Measurements from ENCODE around the gene KCNIP4. TPM values are rescaled to one million over a fixed set of nuclear protein-coding genes. Genes with fewer than 3 reads are reported as not detected.

KCNIP4 gene
- total RNA-seq, 1 donor from 2014 or later: not detected

GRCh38 chr4:21454831-21455230, 493.7 kb downstream of the KCNIP4 start:
- intact Hi-C loops (cut with DNase I): no loop called here
- ATAC-seq (no peak), DNase-seq (ENCODE audit: missing footprints) (no peak)

GRCh38 chr4:21454201-21454600, 494.4 kb downstream of the KCNIP4 start:
- ATAC-seq: no peak
- DNase-seq (ENCODE audit: missing footprints): no peak
- intact Hi-C loops (cut with DNase I): no loop called here

DNA sequence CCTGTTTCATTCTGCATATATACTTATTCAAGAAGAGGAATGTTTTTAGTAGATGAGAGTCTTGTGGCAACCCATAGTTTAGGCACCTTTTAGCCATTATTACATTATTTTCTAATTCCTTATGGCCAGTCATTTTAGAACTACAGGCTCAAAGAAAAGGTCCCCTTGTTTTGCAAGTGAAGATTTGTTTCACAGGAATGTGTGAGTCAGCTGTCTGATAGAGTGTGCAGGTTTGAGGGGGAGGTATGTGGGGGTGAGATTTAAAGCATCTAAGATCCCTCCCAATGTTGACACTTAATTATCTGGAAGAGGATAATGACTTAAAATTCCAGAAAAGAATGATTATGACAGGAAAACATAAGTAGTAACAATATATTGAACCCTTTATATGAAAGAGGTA, 495.6 kb downstream of the KCNIP4 start:
- no peak for DNase-seq (ENCODE audit: missing footprints)
- ATAC-seq: no peak
- intact Hi-C loops (cut with DNase I): no loop called here

DNA sequence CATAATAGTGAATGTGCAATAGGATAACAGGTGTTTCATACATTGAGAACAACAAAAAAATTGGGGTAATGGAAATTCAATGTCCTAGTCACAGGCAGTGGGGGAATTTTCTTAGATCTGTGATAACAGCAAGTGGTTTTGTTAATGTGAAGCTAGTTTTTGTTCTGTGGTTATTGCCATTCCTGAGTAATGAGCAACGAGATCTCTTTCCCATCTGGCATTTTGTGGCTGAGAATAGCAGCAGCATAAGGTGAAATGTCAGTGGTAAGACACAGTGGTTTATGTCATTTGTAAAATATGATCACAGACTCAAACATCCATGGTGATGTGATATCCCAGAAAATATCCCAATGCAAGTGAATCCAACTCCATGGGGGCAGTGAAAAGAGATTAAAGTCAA, 497.5 kb downstream of the KCNIP4 start:
- intact Hi-C loops (cut with DNase I): no loop called here
- ATAC-seq: no peak
- DNase-seq (ENCODE audit: missing footprints): no peak

DNA sequence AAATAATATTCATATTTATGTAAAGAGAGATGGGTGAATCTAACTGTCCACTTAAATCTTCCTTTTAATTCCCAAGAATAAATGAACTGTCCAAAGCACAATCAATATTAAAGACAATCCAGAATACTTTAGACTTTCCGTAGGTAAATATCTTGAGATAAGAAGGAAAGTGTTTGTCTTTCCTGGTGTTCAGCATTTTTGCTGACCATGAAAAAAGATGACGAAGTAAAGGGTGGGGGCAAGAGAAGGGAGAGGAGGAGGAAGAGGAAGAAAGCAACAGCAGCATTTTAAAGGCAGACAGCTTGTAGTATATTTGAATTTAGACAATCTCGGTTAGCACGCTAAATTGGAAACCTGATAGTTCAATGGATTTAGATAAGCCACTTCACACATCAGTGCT, 498.2 kb downstream of the KCNIP4 start:
- intact Hi-C loops (cut with DNase I): no loop called here
- ATAC-seq: no peak

DNA sequence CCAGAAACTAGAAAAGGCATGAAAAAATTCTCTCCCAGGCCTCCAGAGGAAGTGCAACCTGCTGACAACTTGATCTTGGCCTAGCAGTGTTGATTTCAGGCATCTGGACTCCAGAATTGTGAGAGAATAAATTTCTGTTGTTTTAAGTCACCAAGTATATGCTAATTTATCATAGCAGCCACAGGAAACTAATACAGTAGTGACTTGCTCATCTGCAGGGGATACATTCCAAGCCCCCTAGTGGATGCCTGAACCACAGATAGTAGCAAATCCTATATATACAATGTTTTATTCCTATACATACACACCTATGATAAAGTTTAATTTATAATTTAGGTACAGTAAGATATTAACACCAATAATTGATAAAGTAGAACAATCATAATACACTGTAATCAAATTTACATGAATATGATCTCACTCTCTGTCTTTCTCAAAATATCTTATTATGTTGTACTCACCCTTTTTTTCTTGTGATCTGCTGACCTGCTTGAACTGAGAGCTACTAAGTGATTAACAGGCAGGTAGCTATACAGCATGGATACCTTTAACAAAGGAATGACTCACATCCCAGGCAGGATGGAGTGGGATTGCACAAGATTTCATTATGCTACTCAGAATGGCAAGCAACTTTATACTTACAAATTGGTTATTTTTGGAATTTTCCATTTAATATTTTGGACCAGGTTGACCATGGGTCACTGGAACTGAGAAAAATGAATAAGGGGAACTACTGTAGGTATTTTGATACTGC, 501.1 kb downstream of the KCNIP4 start:
- ATAC-seq (no peak), DNase-seq (ENCODE audit: missing footprints) (no peak)
- intact Hi-C loops (cut with DNase I): no loop called here

More for the DNA sequence above, 498.2 kb downstream of the KCNIP4 start:
- DNase-seq (ENCODE audit: missing footprints): no peak

- no peak for ATAC-seq
- intact Hi-C loops (cut with DNase I): no loop called here
- DNase-seq (ENCODE audit: missing footprints): no peak
Observed at GRCh38 chr4:21420166-21420565, 528.4 kb downstream of the KCNIP4 start.

GRCh38 chr4:21415728-21416127, 532.8 kb downstream of the KCNIP4 start:
- intact Hi-C loops (cut with DNase I): no loop called here
- ATAC-seq (no peak), DNase-seq (ENCODE audit: missing footprints) (no peak)

DNA sequence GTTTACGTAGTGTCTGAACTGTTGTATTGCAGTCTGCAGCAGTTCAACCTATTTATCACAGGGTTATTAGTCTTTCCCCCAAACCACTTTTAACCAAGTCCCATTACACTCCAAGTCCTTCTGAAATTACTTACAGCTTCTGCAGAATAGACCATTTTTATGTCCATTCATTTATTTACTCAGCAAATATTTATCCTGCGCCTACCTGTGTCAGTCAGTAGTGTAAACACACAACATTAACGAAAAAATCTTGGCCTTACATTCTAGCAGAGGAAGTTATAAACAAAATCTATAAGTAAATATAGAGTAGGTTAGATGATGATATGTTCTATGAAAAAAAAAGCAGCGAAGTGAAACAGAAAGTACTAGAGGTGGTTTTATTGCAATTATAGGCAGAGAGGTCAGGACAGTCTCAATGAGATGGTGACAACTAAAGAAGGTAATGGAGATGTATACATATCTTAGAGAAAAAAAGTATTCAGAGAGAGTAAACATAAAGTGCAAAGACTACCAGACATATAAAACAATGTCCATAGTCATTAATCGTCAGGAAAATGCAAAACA, 534.7 kb downstream of the KCNIP4 start:
- intact Hi-C loops (cut with DNase I): no loop called here
- ATAC-seq: no peak
- DNase-seq (ENCODE audit: missing footprints): no peak

DNA sequence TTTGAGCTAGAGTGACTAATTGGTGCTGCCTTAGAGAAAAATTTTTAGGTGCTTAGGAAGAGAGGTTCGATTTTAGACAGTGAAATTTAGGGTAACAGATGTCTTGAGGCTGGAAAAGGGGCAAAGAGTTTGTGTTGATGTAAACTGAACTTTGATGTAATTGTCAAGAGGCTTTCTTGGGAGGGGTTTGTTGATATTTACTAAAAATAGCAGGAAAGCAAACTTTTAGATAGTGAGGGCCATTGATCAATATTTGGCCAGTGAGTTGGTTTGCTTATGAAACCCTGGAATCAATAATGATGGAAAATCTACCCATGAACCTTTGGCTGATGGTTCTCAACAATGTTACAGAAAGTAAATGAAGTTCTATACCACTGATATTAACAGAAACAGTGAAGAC, 537.5 kb downstream of the KCNIP4 start:
- DNase-seq (ENCODE audit: missing footprints) (no peak), ATAC-seq (no peak)
- intact Hi-C loops (cut with DNase I): no loop called here

DNA sequence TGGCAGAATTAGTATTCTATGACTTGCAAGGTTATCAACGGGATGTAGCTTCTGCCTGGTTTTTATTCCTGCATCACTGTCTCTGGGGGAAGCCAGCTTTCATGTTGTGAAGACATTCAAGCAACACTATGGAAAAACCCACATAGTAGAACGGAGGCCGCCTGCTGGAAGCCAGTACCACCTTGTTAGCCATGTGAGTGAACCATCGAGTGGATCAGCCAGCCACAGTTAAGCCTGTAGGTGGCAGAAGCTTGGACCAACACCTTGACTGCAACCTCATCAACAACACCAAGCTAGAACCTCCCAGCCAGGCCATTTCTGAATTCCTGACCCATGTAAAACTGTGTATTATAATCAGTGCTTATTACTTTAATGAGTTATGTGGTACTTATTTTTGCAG, 538.2 kb downstream of the KCNIP4 start:
- DNase-seq (ENCODE audit: missing footprints) (no peak), ATAC-seq (no peak)
- intact Hi-C loops (cut with DNase I): no loop called here

- ATAC-seq (no peak), DNase-seq (ENCODE audit: missing footprints) (no peak)
- intact Hi-C loops (cut with DNase I): no loop called here
Observed at GRCh38 chr4:21387683-21388082, 560.9 kb downstream of the KCNIP4 start.

DNA sequence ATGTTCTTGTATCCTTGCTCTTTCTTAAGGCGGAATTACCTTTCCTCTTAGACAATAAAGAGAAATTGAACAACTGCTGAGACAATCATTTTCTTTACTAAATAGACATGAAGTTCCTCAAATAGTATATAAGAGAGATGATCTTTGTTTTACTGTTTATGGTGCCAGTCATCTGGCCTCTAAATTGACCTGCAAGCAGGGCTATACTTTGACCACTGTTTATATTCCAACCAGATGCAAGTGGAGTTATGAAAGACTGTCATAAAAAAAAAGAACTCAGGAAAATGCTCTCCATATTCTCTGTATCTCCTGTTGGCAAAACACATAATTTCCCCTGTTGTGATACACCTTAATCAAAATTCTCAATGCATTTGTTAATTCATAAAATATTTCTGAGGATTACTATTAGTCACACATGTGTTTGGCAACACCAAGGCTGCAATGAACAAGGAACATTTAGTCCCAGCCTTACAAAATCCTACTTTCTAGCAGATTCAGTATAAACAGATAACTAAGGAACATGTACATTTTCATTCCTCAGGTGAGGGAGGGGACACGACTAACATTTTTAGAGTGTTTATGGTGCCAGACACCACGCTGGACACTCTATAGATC, 562.3 kb downstream of the KCNIP4 start:
- no peak for ATAC-seq
- no peak for DNase-seq (ENCODE audit: missing footprints)

GRCh38 chr4:21385706-21386105, 562.9 kb downstream of the KCNIP4 start:
- intact Hi-C loops (cut with DNase I): no loop called here
- ATAC-seq (no peak), DNase-seq (ENCODE audit: missing footprints) (no peak)

More for the DNA sequence above, 562.3 kb downstream of the KCNIP4 start:
- intact Hi-C loops (cut with DNase I): no loop called here

DNA sequence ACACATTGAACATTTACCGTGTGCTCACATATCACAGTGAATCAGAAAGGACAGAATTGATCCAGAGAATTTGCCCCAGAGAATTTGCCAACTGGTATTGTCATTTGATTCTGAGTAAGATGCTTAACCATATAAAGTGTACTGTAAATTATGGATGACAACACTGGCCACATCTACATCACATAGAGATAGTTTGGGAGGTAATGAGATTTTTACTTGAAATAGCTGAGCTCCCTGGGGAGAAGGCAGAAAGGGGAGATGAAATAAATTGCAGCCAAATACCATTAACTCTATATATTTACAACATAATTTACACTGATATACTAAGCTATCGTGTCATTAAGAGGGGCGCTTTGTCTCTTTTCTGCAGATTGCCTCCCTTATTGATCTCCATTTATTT, 564.0 kb downstream of the KCNIP4 start:
- intact Hi-C loops (cut with DNase I): no loop called here
- DNase-seq (ENCODE audit: missing footprints): no peak
- ATAC-seq: no peak

DNA sequence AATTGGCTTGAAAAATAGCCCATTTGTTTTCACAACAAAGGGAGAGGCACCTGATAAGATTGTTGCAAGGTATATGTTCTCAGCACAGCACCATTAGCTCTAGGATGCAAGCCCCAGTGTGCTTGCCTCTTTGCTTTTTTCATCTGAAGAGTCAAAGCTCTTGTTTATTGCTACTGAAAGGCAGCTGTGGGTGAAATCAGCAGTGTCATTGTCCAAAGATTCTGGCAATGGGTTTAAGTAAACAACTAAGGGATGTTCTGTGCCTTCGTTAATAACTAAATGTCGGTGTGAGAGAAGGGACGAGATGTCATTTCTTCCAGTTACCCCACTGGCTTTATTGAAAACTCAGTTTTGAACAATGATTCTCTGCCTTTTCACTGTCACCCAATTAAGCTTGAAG, 567.7 kb downstream of the KCNIP4 start:
- no peak for DNase-seq (ENCODE audit: missing footprints)
- intact Hi-C loops (cut with DNase I): no loop called here
- ATAC-seq: no peak

GRCh38 chr4:21377046-21377445, 571.5 kb downstream of the KCNIP4 start:
- intact Hi-C loops (cut with DNase I): no loop called here
- ATAC-seq (no peak), DNase-seq (ENCODE audit: missing footprints) (no peak)

GRCh38 chr4:21376176-21376575, 572.4 kb downstream of the KCNIP4 start:
- DNase-seq (ENCODE audit: missing footprints): no peak
- intact Hi-C loops (cut with DNase I): no loop called here

DNA sequence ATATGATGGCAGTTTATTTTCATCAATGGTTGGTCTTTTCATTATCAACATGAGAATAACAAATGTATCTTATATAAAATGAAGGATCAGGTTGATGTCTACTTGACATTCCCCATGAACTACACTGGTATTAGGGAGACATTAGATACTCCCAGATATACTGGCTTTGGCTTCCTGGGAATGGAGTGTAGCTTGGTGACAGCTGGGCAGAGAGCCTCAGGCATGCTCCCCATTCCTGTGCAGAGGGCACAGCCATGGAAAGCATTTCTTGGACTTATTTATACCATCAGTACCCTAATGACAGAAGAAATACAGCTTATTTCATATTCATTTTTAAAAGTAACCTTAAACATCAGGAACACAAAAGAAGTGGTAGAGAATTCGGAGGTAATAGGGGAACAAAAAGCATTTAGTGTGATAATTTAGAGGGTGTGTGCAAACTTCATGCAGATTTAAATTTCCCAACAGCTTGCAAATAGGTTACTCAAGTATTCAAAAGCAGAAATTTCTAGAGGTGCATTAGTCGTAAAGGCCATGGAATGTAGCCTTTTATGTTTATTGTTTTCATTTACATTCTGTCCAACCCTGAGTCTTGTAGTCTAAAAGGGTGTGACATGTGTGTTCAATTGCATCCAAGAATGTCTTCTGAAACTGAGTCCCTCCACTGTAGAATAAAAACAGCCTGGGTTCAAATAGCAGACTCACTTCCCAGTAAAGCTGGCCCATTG, 573.8 kb downstream of the KCNIP4 start:
- ATAC-seq (no peak), DNase-seq (ENCODE audit: missing footprints) (no peak)
- intact Hi-C loops (cut with DNase I): no loop called here

More at GRCh38 chr4:21376176-21376575, 572.4 kb downstream of the KCNIP4 start:
- no peak for ATAC-seq

DNA sequence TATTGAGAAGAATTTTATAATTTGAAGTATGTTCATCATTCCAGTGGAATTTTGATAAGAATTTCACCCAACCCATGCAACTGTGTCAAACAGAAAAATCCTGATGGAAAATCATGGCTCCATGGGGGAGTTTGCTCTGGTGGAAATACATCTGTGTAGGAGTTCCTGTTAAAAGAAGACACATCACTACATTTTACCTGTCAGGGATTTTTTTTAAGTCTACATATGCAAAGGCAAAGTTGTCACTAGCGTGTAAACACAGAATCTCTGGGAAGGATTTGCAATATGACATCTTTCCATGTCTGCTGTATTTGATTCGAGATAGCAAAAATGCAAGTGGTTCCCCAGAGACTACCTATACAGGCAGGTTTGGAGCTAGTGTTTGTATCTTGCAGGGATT, 581.0 kb downstream of the KCNIP4 start:
- ATAC-seq (no peak), DNase-seq (ENCODE audit: missing footprints) (no peak)
- intact Hi-C loops (cut with DNase I): no loop called here

All from Right ventricle myocardium inferior (tissue), 1 donor.